ENCODE results near the gene PPP2R1B.
"Not testable (repeated sequence)": the region's sequence is repeated elsewhere in the genome, so short reads cannot be mapped to it uniquely, and the experiment has no call there.

- TF ChIP-seq CTCF, POLR2A (IDR thresholded peaks at IDR 0.05): not testable (repeated sequence)
These were observed 5.0 kb upstream of the PPP2R1B start for GRCh38 chr11:111771205-111771604.
